Measurements from ENCODE around the gene SQSTM1.
A peak's percentile ranks its signal among the peaks of the same experiment; 100 is the strongest.

The SQSTM1 gene

GRCh38 chr5:179794575-179794974 is 26.1 kb upstream of the SQSTM1 start:
- DNase-seq (ENCODE audit: low read depth in 1 of 2, low spot score in 1 of 2) = no peak

DNA sequence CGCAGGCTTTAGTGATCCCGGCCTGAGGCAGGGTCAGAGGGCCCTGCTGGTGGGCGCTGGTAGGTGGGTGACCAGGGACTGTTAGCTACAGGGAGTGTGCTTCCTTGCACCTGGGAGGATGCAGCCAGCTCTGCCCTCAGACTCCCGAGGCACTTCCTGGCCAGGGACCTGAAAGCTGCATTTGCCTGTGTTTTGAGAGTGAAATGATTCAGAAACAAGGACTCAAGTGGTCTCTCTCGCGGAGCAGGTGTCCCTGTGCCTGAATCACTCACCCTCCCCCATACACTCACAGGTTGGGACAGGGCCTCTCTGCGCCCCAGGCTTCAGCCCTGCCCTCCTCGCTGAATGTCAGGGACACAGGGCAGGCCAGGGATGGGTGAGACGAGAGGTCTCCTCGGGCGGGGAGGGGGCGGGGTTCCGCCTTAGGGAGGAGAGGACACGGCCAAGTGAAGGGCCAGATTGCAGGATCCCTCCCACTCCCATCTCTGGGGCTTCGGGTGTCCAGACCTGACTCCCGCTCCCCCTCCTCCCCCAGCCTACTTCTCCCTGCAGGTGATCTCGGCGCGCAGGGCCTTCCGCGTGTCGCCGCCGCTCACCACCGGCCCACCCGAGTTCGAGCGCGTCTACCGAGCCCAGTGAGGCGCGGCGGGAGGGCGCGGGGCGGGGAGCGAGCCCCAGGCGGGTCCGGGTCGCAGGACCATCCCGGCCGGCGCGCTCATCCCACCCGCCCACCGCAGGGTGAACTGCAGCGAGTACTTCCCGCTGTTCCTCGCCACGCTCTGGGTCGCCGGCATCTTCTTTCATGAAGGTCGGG is 25.4 kb upstream of the SQSTM1 start:
- DNase-seq (ENCODE audit: low read depth in 1 of 2, low spot score in 1 of 2) = no peak

DNA sequence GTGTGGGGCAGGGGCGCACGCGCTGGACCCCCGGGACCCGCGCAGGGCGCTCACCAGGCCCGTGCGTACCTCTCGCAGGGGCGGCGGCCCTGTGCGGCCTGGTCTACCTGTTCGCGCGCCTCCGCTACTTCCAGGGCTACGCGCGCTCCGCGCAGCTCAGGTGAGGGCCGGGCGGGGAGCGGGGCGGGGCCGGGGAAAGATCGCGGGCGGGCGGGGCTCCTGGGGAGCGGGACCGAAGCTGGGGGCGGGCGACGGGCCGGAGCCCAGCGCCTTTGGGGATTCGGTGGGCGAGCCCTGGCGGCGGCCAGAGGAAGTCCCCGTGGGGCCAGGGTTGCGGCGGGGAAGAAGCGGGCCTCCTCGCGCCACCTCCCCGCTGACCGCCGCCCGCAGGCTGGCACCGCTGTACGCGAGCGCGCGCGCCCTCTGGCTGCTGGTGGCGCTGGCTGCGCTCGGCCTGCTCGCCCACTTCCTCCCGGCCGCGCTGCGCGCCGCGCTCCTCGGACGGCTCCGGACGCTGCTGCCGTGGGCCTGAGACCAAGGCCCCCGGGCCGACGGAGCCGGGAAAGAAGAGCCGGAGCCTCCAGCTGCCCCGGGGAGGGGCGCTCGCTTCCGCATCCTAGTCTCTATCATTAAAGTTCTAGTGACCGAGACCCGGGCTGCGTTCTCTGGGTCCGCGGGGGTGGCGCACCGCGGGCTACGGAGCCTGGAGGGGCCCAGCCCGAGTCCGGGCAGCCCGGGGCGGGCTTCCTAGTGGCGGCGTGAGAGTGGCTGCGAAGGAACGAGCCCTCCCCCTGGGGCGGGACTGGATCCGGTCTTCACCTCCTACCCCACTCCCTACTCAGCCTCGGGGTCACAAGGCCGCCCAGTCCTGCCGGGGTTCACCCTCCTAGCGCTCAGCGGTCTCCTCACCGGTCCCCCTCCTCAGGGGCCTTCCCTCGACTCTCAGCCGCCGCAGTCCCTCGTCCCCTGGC is 24.6 kb upstream of the SQSTM1 start:
- peak; percentile 50 to 57 for DNase-seq (ENCODE audit: low read depth in 1 of 2, low spot score in 1 of 2)

DNA sequence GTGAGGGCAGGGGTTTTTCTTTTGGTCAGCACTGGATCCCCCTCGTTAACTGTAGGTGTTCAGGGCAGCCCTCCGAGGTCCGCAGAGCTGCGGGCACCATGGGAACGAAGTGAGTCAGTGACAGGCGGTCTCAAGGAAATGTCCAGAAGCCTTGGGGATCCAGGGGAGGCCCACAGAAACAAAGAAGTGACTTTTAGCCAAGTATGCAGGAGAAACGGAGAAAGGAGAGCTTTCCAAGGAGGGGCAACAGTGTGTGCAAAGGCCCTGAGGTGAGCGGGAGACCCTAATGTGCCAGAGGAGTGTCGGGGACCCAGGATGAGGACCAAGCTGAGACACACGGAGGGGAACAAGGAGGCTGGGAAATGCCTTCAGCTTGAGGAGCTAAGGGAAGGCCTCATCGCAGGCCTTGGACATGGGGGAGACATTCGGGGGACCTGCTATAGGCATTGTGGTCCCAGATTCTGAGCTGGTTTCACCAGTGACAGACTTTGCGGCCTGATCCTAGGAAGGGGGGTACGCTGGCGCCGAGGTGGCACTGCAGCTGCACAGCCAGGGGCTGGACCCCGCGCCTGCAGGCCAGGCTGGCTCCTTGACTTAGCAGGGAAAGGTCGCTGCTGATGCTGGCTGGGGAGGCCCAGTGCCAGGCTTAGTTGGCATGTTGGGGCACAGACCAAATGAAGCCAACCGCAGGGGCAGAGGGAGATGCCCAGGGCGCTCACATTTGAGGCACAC is 23.7 kb upstream of the SQSTM1 start:
- no peak for DNase-seq (ENCODE audit: low read depth in 1 of 2, low spot score in 1 of 2)

- DNase-seq (ENCODE audit: low read depth in 1 of 2, low spot score in 1 of 2) = no peak
Measured at GRCh38 chr5:179797741-179798140, 23.0 kb upstream of the SQSTM1 start.

GRCh38 chr5:179798144-179798770 is 22.4 kb upstream of the SQSTM1 start:
- DNase-seq (ENCODE audit: low read depth in 1 of 2, low spot score in 1 of 2) = no peak

DNA sequence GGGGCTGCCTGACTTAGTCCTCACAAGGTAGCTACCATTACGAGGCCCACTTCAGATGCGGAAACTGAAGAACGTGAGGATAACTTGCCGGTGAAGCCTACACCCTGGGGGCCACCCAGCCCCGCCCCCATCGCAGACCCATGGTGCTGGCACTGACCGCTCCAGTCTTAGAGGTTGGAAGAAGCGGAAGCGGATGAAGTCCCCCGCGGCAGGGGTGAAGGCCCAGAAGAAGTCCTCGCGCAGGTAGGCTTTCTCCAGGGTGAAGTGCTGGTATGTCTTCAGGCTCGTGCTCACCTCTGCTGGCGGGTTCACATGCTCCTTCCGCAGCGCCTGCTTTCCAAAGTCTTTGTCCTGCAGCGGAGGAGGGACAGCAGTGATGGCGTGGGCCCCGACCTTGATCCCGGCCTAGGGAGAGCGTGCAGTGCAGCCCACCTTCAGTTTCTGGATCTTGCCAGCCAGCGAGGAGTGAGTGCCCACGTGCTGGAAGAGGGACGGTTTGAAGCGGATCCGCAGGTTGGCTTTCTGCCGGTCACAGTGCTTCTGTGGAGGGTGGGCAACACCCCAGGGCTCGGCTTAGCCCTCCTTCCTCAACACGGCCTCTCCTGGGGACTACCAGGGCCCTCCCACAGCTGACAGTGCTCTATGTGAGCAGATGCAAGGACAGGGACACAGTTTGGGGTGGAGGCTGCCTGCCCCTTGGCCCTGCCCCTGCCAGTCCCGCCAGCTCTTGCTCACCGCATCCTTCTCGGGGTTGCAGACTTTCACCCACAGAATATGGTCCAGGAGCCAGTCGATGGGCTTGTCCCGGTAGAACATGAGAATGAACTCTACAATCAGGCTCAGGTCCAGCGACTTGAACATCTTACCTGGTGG is 21.7 kb upstream of the SQSTM1 start:
- DNase-seq (ENCODE audit: low read depth in 1 of 2, low spot score in 1 of 2) = no peak

GRCh38 chr5:179799644-179799973 is 21.1 kb upstream of the SQSTM1 start:
- no peak for DNase-seq (ENCODE audit: low read depth in 1 of 2, low spot score in 1 of 2)

- no peak for DNase-seq (ENCODE audit: low read depth in 1 of 2, low spot score in 1 of 2)
Measured at GRCh38 chr5:179800071-179800695, 20.5 kb upstream of the SQSTM1 start.

- DNase-seq (ENCODE audit: low read depth in 1 of 2, low spot score in 1 of 2) = no peak
Measured at GRCh38 chr5:179800696-179801201, 20.0 kb upstream of the SQSTM1 start.

GRCh38 chr5:179801304-179802206 is 19.1 kb upstream of the SQSTM1 start:
- DNase-seq (ENCODE audit: low read depth in 1 of 2, low spot score in 1 of 2) = peak; percentile 74 to 83

DNA sequence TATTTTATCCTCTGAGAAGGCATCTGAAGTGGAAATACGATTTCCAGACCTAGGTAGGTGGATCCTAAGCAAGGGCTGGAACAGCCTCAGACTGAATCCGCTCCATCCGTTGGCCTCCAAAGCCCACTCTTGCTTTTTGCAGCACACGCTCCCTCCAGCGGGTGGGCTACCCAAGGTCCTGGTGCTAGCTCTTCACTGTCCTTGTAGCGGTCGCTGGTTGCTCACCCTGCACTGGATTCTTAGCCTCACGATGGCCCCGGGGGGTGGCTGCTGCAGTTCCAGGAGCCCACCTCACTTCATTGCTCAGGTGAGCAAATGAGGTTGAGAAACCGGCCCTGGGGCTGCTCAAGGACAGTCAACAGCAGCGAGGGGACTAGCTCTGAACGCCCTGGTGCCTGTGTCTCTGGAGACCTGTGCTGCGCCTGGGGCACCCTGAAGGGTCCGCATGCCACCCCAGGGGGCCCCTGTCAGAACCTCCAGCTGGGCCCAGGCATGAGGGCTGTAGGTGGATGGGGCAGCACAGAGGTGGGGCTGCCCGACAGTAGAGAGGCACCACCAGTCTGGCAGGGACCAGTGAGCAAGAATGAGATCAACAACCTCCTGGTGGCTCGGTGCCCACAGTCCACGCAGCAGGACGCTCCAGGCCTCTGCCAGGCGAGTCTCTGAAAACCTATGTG is 18.4 kb upstream of the SQSTM1 start:
- no peak for DNase-seq (ENCODE audit: low read depth in 1 of 2, low spot score in 1 of 2)

DNA sequence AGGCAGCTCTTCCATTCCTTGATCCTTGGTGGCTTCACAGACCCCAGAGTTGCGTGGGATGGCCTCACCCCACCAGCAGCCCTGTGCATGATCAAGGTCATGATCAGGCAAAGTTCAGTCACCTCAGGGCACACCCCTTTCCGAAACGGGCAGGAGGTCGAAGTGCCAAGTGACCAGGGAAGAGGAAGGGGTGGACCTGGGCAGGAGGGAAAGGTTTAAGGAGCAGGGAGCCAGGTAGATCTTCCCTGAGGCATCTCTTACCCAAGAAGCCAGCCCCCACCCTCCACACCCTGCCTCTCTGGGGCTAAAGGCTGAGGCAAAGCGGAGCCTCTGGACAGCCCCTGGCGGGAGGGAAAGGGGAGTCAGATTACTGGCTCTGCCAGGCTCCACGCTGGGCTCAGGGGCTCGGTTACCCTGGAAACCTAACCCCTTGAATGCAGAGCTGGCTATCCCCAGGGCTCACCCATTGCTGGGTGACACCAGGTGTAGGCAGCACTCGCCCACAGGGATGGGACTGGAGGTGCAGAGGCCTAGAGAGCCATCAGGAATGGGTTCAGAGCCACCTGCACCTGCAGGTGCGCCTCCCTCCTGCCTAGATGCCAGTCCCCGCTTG is 17.6 kb upstream of the SQSTM1 start:
- no peak for DNase-seq (ENCODE audit: low read depth in 1 of 2, low spot score in 1 of 2)

DNA sequence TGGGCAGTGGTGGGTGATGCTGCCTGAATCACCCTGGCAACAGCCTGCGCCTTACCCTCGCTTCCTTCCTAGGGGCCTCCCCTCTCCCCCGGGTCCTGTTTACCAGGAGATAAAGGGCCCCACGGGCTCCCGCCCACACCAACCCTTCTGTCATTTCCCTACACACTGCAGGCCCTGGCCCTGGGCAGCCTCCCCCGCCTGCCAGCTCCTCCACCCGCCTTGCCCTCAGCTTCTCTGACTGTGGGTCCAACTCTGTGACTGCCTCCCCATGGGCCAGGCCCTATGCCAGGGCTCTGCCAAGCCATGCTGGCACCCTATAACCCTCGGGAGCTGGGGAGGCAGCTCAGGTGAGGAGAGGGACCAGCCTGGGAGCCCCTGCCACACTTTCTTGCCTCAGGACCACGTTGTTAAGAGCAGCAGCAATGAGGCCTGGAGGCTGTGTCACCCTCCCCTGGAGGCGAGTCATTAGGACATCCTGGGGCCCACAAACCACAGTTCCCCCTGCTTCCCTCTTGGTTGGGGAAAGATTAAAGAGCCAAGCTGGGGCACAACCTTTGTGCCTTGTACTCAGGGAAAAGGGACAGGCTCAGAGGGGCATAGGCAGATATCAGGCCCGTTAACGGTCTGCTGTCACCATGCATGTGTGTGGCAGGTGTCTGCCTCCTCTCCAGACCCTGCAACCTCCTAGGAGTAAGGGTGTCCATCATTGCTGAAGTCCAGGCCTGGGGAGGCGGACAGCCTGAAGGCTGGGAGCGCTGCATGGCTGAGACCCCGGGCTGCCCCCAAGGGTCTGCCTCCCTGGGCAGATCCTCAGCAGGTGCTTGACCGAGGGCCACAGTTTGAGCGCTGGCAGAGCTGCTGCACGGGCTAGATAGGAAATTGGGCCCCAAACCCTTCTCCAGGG is 16.8 kb upstream of the SQSTM1 start:
- no peak for DNase-seq (ENCODE audit: low read depth in 1 of 2, low spot score in 1 of 2)

- no peak for DNase-seq (ENCODE audit: low read depth in 1 of 2, low spot score in 1 of 2)
Measured at GRCh38 chr5:179804555-179804947, 16.2 kb upstream of the SQSTM1 start.

GRCh38 chr5:179805070-179805528 is 15.6 kb upstream of the SQSTM1 start:
- no peak for DNase-seq (ENCODE audit: low read depth in 1 of 2, low spot score in 1 of 2)
